HG02943 (cell line): ENCODE data around the gene EXOC2.

Source experiments
- ATAC-seq: cut with Tn5 transposase; IDR thresholded peaks from one replicate; pipeline ENCODE4 v1.9.1; 2021; ENCODE audit warnings: mild to moderate bottlenecking, low read depth, moderate library complexity; ENCODE audit not compliant: unreplicated experiment

The EXOC2 gene

DNA sequence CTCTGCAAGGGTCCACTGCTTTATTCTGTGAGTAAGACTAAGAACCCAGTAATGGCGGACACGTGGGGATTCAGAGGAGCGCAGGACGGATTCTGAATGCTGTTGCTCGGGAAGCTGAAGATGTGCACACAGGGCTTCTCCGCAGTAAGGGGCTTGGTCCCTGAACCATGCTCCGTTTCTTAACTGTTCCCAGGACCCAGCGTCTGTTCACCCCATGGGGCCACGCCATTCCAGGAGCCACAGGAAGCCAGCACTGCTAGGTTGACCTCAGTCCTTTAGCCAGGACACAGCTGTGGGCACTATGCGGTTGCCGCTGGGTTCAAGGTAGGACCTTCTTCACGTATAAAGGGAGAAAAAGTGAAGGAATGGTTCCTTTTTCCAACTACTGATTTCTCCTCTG is 241.6 kb downstream of the EXOC2 start:
- ATAC-seq: no peak

DNA sequence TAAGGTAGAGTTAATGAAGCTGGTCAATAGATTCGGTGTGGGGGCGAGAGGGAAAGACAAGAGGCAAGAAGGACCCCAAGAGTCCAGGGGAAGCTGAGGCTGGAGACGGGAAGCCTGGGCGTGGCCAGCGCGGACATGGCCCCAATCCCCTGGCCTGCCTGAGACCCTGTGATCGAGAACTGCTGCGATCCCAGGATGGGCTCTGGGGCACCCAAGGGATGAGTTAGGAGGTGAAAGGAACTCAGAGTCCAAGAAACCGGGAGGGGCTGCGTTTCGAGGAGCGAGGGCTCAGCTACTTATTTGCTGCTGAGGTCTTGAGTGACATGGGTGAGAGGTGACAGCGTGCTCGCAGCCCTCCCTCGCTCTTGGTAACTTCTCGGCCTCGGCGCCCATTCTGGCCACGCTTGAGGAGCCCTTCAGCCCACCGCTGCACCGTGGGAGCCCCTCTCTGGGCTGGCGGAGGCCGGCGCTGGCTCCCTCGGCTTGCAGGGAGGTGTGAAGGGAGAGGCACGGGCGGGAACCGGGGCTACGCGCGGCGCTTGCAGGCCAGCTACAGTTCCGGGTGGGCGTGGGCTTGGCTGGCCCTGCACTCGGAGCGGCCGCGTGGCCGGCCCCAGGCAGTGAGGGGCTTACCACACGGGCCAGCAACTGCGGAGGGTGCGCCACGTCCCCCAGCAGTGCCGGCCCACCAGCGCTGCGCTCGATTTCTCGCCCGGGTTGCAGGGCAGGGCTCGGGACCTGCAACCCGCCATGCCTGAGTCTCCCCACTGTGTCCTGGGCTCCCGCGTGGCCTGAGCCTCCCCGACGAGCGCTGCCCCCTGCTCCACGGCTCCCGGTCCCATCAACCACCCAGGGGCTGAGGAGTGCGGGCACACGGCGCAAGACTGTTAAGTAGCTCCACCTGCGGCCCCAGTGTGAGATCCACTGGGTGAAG is 243.2 kb downstream of the EXOC2 start:
- no peak for ATAC-seq

DNA sequence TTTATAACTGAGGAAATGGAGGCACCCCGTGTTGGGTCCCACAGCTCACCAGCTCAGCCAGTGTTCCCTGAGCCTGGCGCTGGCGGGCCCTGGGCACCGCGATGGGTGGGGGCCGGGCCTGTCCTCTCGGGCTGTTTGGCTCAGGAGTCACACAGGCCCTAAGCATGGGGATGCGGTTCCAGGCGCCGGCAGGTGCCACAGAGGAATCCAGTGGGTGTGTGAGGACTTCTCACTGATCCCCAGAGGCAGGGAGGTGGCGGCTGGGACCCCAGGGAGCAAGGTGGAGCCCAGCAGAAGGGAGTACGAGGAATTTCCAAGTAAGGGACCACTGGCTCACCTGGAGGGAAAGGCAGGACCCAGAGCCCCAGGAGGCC is 243.9 kb downstream of the EXOC2 start:
- ATAC-seq: no peak

DNA sequence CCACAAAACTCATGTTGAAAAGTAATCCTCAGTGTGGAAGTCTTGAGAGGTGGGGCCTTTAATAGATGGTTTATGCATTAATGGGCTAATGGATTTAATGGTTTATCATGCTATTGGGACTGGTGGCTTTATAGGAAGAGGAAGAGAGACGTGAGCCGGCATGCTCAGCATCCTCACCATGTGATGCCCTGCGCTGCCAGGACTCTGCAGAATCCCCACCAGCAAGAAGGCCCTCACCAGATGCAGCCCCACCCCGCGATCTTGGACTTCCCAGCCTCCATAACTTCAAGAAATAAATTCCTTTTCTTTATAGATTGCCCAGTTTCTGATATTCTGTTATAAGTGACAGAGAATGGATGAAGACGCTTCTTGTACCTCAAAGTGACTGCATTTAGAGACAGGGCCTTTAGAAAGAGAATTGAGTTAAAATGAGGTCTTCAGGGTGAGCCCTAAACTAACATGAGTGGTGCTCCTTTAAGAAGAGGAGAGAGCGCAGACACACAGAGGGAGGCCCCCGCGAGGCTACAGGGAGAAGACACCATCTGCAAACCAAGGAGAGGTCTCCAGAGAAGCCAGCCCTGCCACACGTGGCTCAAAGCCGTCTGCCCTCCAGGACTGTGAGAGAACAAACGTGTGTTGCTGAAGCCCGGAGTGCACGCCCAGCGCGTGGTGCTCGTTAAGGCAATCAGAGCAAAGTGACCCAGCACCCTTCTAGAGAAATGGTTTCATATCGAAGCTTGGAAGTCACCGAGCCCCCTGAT is 244.5 kb downstream of the EXOC2 start:
- no peak for ATAC-seq

DNA sequence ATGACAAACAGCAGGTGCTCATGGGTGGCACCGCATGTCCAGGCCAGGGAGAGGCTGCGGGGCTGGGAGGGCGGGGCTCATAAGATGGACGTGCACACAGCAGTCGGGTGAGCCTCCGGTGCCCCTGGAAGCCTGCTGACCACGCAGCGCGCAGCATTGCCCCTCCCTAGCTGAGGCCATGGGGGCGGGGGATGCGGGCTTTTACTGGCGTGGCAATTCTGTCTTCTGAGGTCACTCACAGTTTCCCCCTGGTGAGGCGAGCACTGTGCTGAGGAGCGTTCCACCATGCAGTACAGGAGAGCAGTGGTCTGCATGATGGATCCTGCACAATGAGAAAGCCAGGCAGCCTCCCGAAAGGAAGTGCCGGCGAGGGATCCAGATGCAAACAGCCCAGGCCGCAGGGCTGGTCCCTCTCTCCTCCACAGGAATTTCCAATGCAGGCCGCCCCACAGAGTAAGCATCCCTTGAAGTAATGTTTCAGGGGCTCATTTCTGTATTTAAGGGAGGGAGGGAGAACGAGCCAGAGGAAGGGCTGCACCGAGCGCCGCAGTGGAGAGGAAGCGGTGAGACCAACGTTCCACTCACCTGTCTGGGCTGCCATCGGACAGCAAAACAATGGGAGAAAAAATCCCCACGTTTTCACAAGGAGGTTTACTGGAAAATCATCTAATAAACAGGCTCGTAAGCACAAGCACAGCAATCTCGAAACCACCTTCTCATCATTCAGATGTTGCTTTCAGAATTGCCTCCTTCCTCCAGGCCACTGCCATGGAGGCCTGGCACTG is 245.4 kb downstream of the EXOC2 start:
- no peak for ATAC-seq

DNA sequence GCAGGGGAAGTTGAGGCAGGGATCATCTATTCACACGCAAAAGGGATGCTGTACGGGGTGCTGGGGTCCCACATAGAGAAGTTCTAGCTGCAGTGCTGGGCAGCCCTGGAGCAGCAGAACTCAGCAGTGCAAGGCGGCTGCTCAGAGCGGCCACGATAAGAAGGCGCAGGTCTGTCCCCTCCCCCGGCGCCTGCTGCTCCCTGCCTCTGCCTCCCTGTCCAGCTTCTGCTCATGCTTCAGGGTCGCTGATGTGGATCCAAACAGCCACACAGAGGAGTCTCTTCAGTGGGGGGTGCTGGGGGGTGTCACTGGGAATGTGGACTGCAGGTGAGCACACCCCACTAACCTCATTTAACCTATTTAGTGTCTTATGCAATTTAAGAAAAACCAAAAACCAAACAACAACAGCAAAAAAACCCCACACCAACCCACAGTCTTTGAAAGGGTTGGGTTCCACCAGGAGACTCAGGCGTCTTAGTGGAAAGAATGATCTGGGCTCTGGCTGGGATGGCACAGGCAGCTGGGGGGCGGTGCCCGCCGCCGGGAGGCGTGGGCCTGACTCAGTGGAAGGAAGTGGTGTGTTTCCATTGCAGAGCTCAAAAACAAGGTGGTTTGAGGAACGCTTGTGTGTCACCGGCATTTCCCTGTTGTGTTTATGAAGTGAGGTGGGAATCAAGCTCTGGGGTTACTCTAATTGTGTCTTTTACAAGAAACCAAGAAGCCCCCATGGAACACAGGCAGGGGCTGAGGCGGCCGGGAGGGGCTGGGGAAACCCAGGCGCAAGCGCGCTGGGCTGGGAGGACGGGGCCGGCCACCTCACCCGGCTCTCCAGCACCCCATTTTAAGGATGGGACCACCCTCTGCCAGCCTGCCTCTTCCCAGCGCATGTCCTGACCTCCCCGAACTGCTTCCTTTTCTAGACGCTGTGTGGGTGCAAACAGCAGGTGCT is 246.2 kb downstream of the EXOC2 start:
- no peak for ATAC-seq

DNA sequence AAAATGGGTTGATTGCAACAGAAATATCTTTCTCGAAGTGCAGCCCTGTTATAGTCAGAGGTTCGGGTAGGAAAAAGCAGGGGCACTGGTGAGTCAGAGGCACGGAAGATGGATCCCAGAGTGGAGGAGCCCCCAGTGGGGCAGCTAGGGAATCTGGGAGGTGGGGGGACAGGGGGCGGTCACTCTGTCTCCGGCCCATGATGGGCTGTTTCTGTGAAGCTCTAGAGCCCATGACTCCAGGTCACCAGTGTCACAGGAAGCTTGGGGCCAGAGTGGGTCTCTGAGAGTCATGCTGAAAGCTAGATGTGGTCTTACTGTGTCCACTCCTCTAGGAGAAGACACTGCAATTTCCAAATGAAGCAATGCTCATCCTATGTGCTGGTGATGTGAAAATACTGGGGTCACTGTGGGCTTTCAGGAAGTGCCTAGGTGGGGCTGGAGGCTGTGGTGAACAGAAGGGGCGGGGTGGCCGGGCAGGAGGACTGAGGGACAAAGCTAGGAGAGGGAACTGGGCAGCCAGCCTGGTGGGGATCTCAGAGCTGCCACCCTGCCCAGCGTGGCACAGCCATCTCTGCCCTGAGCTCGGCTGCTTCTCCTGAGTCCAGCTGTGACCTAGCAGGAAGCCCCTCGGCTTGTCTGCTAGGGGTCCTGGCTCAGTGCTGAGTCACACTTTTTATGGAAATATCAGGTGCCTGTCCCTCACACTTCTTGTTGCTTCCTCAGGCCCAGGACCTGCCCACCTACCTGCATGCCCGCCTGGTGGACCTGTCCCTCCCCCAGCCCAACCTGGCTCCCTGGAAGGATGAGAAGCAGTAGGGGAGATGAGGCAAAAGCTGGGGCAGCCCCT is 247.1 kb downstream of the EXOC2 start:
- ATAC-seq: no peak

DNA sequence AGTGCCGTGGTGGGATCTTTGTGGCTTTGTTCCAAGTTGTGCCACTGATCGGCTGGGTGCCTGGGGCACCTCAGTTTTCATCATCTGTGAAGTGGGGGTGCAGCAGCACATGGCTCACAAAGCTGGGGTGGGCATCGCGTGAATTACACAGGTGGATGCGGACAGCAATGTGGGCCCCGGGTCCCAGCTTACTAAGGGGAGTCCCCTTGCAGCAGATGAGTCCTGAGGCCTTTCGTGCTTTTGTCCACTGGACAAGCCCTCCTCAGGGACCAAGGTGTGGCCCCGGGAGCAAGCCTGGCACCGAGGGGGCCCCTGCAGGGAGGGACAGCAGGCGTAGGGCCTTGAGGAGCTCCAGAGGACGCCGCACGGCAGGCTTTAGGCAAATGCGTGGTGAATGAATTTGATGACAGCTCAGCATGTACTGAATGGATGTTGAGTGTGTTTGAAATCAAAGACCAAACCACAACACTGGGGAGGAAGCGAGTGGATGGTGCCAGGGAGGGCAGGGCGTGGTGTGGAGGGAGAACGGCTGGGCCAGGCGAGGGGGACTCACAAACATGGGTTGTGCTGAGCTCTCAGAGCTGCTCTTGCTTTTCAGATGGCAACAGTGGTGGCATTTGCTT is 248.2 kb downstream of the EXOC2 start:
- ATAC-seq: no peak

DNA sequence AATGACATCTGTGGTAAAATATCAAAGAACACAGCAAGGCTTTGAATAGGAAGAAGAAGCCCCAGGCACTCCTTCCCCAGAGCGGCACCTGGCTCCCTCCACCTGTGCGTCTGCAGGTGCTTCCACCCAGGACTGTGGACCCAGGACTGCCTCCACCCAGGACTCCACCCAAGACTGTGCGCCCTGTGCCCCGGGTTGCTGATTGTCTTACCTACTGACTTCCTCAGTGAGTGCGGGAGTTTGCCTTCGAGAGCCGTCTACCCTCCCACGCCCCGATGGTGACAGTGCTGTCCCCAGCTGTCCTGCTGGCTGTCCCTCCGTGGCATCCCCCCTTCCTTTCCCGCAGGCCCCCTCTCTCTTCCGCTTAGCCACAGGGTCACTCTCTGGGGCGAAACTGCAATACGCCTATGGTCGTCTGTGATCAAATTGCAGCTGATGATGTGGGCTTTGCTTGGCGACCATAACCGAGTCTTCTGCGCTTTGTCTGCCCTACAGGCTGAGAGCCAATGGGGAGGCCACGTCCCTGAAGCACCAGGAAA is 249.2 kb downstream of the EXOC2 start:
- no peak for ATAC-seq

DNA sequence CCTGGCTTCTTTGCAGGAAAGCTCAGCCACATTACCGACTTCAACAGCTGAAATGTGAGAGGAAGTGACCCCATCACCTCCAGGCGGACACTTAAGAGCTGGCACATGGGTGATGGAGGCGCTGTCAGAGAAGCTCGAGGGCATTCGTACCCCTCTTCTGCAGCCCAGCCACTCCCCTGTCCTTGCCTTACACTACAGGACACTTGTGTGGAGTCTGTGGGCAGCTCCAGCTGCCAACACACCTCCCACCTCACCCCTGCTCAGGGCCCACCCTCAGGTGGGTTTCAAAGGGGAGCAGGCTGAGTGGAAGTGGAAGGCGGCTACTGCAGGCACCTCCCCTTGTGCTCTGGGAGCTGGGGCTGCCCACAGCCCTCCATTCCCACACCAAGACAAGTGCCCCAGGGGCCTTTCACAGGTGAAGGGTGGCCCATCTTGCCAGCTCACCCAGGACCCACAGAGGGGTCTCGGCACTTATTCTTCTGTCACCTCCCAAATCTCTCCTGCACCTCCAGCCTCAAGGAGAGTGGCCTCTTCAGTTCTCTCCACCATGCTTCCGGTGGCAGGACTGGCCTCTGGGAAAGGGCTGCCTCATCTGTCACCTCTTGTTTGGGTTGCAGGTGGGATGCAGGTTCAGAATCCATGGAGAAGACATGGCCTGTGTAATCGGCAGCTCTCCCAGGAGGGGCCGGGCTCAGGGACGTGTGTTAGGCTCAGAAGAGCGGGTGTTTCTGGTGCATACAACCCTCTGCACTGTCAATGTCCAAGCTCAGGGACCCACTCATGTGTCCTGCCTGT is 251.6 kb downstream of the EXOC2 start:
- ATAC-seq: no peak

DNA sequence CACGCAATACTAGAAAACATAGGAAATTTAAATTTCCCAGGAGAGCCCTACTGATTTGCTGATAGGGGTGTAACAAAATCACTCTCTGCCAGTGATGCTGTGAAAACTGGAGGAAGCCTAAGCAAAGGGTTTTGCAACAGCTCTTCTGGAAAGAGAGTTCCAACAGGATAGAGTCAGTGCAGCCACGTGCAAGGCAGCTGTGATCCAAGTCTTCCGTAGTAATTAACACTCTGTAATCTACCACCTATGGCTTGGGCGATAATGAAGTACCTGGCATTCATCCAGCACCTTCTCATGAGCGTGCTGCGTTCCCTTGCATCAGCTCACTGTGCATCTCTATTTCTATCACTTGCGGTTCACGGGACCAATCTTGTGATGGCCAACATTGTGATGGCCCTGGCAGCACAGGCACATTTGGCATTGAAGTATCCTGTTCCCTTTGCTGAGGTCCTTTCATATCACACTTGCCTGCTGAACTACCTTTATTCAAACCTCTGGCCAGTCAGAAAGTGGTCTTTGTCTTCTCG is 253.2 kb downstream of the EXOC2 start:
- ATAC-seq: no peak

DNA sequence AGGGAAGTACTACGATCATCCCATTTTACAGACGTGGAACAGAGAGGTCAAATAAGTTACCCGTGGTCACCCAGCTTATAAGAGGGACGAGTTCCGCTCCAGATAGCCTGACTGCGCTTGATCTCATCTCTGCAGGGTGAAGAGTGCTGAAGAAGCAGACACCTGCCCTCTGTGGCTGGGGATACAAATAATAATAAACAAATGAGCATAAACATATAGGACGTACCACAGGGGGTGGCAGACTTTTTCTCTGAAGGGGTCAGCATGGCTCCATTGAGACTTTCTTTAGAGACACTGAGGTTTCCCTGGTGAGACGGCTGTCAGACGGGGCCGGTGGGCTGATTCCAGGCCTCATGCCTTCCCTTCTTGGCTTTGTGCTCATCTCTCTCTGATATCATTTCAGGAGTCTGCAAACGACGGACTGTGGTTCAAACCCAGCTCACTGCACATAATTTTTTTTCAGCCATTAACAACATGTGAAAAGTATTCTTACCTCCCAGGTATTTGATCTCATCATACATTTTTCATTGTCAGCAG is 254.2 kb downstream of the EXOC2 start:
- no peak for ATAC-seq

DNA sequence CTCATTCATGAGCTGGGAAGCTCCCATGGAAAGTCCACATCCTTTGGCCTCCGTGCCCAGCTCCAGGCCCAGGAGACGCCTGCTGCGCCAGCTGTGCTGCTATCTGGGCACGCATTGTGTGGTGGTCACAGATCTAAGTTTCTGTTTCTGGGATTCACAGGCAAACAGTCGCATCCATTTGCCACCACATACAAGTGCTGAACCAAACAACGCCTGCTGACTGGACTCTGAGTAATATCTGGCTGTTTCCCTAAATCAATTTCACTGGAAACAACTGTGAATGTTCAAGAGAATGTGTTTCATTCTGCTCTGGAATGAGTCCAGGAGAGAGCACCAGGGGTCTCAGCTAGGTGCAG is 255.9 kb downstream of the EXOC2 start:
- no peak for ATAC-seq

DNA sequence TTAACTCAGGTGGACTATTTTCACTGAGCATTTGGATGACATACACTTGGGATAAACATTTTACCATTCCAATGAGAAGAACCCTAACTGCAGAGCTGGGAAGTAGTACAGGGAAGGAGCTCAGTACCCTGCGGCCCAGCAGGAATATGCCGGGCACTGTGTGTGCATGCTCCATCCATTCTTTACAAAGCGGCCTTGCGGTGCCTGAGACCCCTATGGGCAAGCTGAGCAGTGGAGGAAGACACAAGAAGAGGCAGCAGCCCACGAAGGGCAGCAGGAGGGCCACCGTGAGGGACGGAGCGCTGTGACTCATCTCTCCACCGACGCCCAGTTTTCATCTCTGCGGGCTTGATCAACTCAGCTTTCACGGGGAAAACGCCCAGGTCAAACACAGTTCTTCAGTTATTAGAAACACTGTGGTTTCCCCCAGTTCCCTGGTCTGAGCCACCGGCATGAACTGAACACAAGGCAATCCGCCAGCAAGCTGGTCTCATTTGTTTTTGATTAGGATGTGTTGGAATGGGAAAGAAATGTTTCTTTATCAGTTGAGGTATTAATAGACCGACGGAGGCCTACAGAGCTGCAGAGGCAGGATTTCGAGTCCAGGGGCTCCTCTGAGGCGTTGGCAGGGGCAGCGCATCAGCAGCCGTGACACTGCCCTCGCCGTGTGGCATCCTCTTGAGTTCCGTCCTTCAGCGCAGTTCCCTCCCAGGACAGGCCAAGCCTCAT is 256.5 kb downstream of the EXOC2 start:
- ATAC-seq: no peak

DNA sequence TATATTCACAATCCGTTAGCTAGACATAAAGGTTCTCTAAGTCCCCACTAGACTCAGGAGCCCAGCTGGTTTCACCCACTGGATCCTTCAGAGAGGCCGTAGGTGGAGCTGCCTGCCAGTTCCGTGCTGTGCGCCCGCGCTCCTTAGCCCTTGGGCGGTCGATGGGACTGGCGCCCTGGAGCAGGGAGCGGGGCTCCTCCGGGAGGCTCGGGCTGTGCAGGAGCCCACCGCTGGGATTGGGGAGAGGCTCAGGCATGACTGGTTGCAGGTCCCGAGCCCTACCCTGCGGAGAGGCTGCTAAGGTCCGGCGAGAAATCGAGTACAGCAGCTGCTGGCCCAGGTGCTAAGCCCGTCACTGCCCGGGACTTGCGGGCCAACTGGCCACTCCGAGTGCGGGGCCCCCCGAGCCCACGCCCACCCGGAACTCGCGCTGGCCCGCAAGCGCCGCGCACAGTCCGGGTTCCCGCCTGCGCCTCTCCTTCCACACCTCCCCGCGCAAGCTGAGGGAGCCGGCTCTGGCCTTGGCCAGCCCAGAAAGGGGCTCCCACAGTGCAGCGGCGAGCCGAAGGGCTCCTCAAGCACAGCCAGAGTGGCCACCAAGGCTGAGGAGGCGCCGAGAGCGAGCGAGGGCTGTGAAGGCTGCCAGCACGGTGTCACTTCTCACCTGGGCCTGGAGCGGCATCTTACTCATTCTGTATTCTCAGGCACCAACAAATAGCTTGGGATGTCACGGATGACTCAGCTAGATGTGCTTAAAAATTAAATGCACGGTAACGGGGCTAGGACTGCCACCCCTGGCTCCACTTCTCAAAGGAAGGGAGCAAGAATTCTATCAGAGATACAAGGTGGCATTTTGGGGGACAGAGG is 257.3 kb downstream of the EXOC2 start:
- ATAC-seq: no peak
